ENCODE measurements around the gene FTCD.

DNA sequence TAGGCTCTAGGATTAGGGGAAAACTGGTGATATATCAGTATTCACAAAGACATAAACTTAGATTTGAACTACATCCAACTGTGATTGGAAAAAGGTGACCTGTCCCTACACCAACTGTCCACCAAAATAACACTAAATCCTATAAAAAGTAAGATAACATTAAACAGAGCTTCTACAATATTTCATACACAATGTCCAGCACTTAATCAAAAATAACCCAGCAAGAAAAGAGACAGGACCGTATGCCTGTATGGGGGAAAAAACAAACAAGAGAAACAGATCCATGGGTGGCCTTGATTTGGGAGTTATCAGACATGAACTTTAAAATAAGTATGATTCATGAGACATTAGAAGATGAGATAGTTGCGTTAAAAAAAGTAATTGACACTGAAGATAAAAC lies 67.2 kb downstream of the FTCD start:
- TF ChIP-seq, protein P1, sequence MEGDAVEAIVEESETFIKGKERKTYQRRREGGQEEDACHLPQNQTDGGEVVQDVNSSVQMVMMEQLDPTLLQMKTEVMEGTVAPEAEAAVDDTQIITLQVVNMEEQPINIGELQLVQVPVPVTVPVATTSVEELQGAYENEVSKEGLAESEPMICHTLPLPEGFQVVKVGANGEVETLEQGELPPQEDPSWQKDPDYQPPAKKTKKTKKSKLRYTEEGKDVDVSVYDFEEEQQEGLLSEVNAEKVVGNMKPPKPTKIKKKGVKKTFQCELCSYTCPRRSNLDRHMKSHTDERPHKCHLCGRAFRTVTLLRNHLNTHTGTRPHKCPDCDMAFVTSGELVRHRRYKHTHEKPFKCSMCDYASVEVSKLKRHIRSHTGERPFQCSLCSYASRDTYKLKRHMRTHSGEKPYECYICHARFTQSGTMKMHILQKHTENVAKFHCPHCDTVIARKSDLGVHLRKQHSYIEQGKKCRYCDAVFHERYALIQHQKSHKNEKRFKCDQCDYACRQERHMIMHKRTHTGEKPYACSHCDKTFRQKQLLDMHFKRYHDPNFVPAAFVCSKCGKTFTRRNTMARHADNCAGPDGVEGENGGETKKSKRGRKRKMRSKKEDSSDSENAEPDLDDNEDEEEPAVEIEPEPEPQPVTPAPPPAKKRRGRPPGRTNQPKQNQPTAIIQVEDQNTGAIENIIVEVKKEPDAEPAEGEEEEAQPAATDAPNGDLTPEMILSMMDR (IDR thresholded peaks at IDR 0.05), result no peak
- TF ChIP-seq POLR2A (IDR thresholded peaks at IDR 0.05), result no peak

Data from right lobe of liver (tissue), 4 donors.